CD4-positive, alpha-beta T cell treated with Interleukin-6 for 4 hours (primary cell): ENCODE results near the gene FIZ1.

ENCODE experiments used
- DNase-seq: peaks from one replicate; pipeline ENCODE4 v3.0.0-alpha.2; 2020; ENCODE audit warnings: mixed read lengths

The FIZ1 gene

GRCh38 chr19:55567708-55568328 is 31.5 kb downstream of the FIZ1 start:
- DNase-seq, result no peak

- DNase-seq, result no peak
Measured at GRCh38 chr19:55566823-55567222, 32.5 kb downstream of the FIZ1 start.

- no peak for DNase-seq
Measured at GRCh38 chr19:55563261-55563690, 36.0 kb downstream of the FIZ1 start.

GRCh38 chr19:55559684-55560083 is 39.6 kb downstream of the FIZ1 start:
- DNase-seq, result no peak

- no peak for DNase-seq
Measured at GRCh38 chr19:55554741-55555152, 44.6 kb downstream of the FIZ1 start.

GRCh38 chr19:55554302-55554701 is 45.0 kb downstream of the FIZ1 start:
- DNase-seq, result no peak

- no peak for DNase-seq
Measured at GRCh38 chr19:55553217-55554182, 45.8 kb downstream of the FIZ1 start.

GRCh38 chr19:55552620-55553019 is 46.7 kb downstream of the FIZ1 start:
- no peak for DNase-seq

- DNase-seq, result no peak
Measured at GRCh38 chr19:55552206-55552605, 47.1 kb downstream of the FIZ1 start.

GRCh38 chr19:55550321-55550650 is 49.0 kb downstream of the FIZ1 start:
- no peak for DNase-seq

GRCh38 chr19:55549500-55550320 is 49.6 kb downstream of the FIZ1 start:
- DNase-seq, result no peak

- DNase-seq, result no peak
Measured at GRCh38 chr19:55546822-55547614, 52.3 kb downstream of the FIZ1 start.

GRCh38 chr19:55546011-55546410 is 53.3 kb downstream of the FIZ1 start:
- no peak for DNase-seq

GRCh38 chr19:55545443-55545842 is 53.9 kb downstream of the FIZ1 start, which contains the start of gene SBK3:
TSS of gene SBK3 (minus strand) at chr19:55545543. CDS start at chr19:55545543, 0 bp downstream.
- DNase-seq, result no peak

- no peak for DNase-seq
Measured at GRCh38 chr19:55544776-55545439, 54.4 kb downstream of the FIZ1 start.

- no peak for DNase-seq
Measured at GRCh38 chr19:55544014-55544413, 55.3 kb downstream of the FIZ1 start.

- no peak for DNase-seq
Measured at GRCh38 chr19:55543567-55543966, 55.8 kb downstream of the FIZ1 start.

- DNase-seq, result no peak
Measured at GRCh38 chr19:55542292-55542855, 56.9 kb downstream of the FIZ1 start.
